Measurements from ENCODE around the gene VPS37B. TPM values are rescaled to one million over a fixed set of nuclear protein-coding genes. Genes with fewer than 3 reads are reported as not detected.
"Not testable (repeated sequence)": the region's sequence is repeated elsewhere in the genome, so short reads cannot be mapped to it uniquely, and the experiment has no call there.

Gene VPS37B
- total RNA-seq, 1 donor = 78.3 TPM

GRCh38 chr12:122893208-122894153 lies 2.4 kb downstream of the VPS37B start:
- Histone ChIP-seq H3K4me1 (ENCODE audit: insufficient read depth, low read length) (peaks cover 93% of the 10 kb centered on the region), H3K4me3 (ENCODE audit: low read length) (no peak overlapping the region), H3K27me3 (ENCODE audit: insufficient read depth, low read length) (no peaks in the 10 kb centered on the region), H3K9me3 (ENCODE audit: low read depth, low read length) (no peaks in the 10 kb centered on the region)

- peaks cover 93% of the 10 kb centered on the region for H3K4me1 ChIP-seq (ENCODE audit: insufficient read depth, low read length)
- not testable (repeated sequence) for H3K9me3 ChIP-seq (ENCODE audit: low read depth, low read length); H3K4me3 ChIP-seq (ENCODE audit: low read length); H3K27me3 ChIP-seq (ENCODE audit: insufficient read depth, low read length)
Measured at GRCh38 chr12:122892724-122893123, 3.2 kb downstream of the VPS37B start.

- Histone ChIP-seq H3K4me1 (ENCODE audit: insufficient read depth, low read length) (peaks cover 93% of the 10 kb centered on the region), H3K9me3 (ENCODE audit: low read depth, low read length) (no peaks in the 10 kb centered on the region), H3K4me3 (ENCODE audit: low read length) (no peak overlapping the region), H3K27me3 (ENCODE audit: insufficient read depth, low read length) (no peaks in the 10 kb centered on the region)
Measured at GRCh38 chr12:122891661-122892525, 4.0 kb downstream of the VPS37B start.

GRCh38 chr12:122889761-122890520 lies 6.0 kb downstream of the VPS37B start:
- no peaks in the 10 kb centered on the region for H3K9me3 ChIP-seq (ENCODE audit: low read depth, low read length)
- H3K4me1 ChIP-seq (ENCODE audit: insufficient read depth, low read length) = peaks cover 91% of the 10 kb centered on the region
- no peak overlapping the region for H3K4me3 ChIP-seq (ENCODE audit: low read length)
- H3K27me3 ChIP-seq (ENCODE audit: insufficient read depth, low read length) = no peaks in the 10 kb centered on the region

GRCh38 chr12:122888232-122888752 lies 7.6 kb downstream of the VPS37B start:
- Histone ChIP-seq H3K9me3 (ENCODE audit: low read depth, low read length) (no peaks in the 10 kb centered on the region), H3K27me3 (ENCODE audit: insufficient read depth, low read length) (no peaks in the 10 kb centered on the region), H3K4me1 (ENCODE audit: insufficient read depth, low read length) (peaks cover 89% of the 10 kb centered on the region), H3K4me3 (ENCODE audit: low read length) (peak overlapping the region; percentile 30)

- Histone ChIP-seq H3K27me3 (ENCODE audit: insufficient read depth, low read length) (no peaks in the 10 kb centered on the region), H3K9me3 (ENCODE audit: low read depth, low read length) (no peaks in the 10 kb centered on the region), H3K4me3 (ENCODE audit: low read length) (peak overlapping the region; percentile 30)
Measured at GRCh38 chr12:122887819-122888212, 8.1 kb downstream of the VPS37B start.

GRCh38 chr12:122886851-122887818 lies 8.8 kb downstream of the VPS37B start:
- peaks cover 81% of the 10 kb centered on the region for H3K4me1 ChIP-seq (ENCODE audit: insufficient read depth, low read length)
- no peaks in the 10 kb centered on the region for H3K9me3 ChIP-seq (ENCODE audit: low read depth, low read length)
- H3K27me3 ChIP-seq (ENCODE audit: insufficient read depth, low read length) = no peaks in the 10 kb centered on the region
- H3K4me3 ChIP-seq (ENCODE audit: low read length) = no peak overlapping the region

More at GRCh38 chr12:122887819-122888212, 8.1 kb downstream of the VPS37B start:
- peaks cover 88% of the 10 kb centered on the region for H3K4me1 ChIP-seq (ENCODE audit: insufficient read depth, low read length)

- H3K4me3 ChIP-seq (ENCODE audit: low read length) = no peak overlapping the region
- no peaks in the 10 kb centered on the region for H3K9me3 ChIP-seq (ENCODE audit: low read depth, low read length)
- no peaks in the 10 kb centered on the region for H3K27me3 ChIP-seq (ENCODE audit: insufficient read depth, low read length)
- H3K4me1 ChIP-seq (ENCODE audit: insufficient read depth, low read length) = peaks cover 76% of the 10 kb centered on the region
Measured at GRCh38 chr12:122886161-122886560, 9.8 kb downstream of the VPS37B start.

- Histone ChIP-seq H3K27me3 (ENCODE audit: insufficient read depth, low read length) (no peaks in the 10 kb centered on the region), H3K9me3 (ENCODE audit: low read depth, low read length) (no peaks in the 10 kb centered on the region), H3K4me1 (ENCODE audit: insufficient read depth, low read length) (peaks cover 74% of the 10 kb centered on the region), H3K4me3 (ENCODE audit: low read length) (no peak overlapping the region)
Measured at GRCh38 chr12:122884860-122885259, 11.1 kb downstream of the VPS37B start.

GRCh38 chr12:122884091-122884826 lies 11.7 kb downstream of the VPS37B start:
- H3K9me3 ChIP-seq (ENCODE audit: low read depth, low read length) = no peaks in the 10 kb centered on the region
- no peak overlapping the region for H3K4me3 ChIP-seq (ENCODE audit: low read length)
- peaks cover 74% of the 10 kb centered on the region for H3K4me1 ChIP-seq (ENCODE audit: insufficient read depth, low read length)
- no peaks in the 10 kb centered on the region for H3K27me3 ChIP-seq (ENCODE audit: insufficient read depth, low read length)

- no peaks in the 10 kb centered on the region for H3K27me3 ChIP-seq (ENCODE audit: insufficient read depth, low read length)
- H3K9me3 ChIP-seq (ENCODE audit: low read depth, low read length) = no peaks in the 10 kb centered on the region
- H3K4me1 ChIP-seq (ENCODE audit: insufficient read depth, low read length) = peaks cover 74% of the 10 kb centered on the region
- H3K4me3 ChIP-seq (ENCODE audit: low read length) = no peak overlapping the region
Measured at GRCh38 chr12:122882908-122883558, 12.9 kb downstream of the VPS37B start.

- no peak overlapping the region for H3K4me3 ChIP-seq (ENCODE audit: low read length)
- H3K4me1 ChIP-seq (ENCODE audit: insufficient read depth, low read length) = peaks cover 76% of the 10 kb centered on the region
- H3K9me3 ChIP-seq (ENCODE audit: low read depth, low read length) = no peaks in the 10 kb centered on the region
- H3K27me3 ChIP-seq (ENCODE audit: insufficient read depth, low read length) = no peaks in the 10 kb centered on the region
Measured at GRCh38 chr12:122880668-122881067, 15.3 kb downstream of the VPS37B start.
